ENCODE data around the gene HS6ST2. TPM values are rescaled to one million over a fixed set of nuclear protein-coding genes. Genes with fewer than 3 reads are reported as not detected.
A peak's percentile ranks its signal among the peaks of the same experiment; 100 is the strongest.

HS6ST2 gene
- total RNA-seq, 1 donor from 2014 or later: 6.2 TPM

- Mint-ChIP-seq H3K27ac (ENCODE audit: unreplicated experiment) (no peak overlapping the region), H3K4me3 (ENCODE audit: unreplicated experiment) (no peak overlapping the region), H3K36me3 (ENCODE audit: unreplicated experiment) (no peaks in the 10 kb centered on the region), H3K4me1 (ENCODE audit: unreplicated experiment) (no peaks in the 10 kb centered on the region), H3K9me3 (ENCODE audit: unreplicated experiment) (no peaks in the 10 kb centered on the region), H3K27me3 (ENCODE audit: unreplicated experiment) (no peaks in the 10 kb centered on the region)
- DNase-seq (ENCODE audit: extremely low spot score, unreplicated experiment): no peak
- TF ChIP-seq, protein P1, sequence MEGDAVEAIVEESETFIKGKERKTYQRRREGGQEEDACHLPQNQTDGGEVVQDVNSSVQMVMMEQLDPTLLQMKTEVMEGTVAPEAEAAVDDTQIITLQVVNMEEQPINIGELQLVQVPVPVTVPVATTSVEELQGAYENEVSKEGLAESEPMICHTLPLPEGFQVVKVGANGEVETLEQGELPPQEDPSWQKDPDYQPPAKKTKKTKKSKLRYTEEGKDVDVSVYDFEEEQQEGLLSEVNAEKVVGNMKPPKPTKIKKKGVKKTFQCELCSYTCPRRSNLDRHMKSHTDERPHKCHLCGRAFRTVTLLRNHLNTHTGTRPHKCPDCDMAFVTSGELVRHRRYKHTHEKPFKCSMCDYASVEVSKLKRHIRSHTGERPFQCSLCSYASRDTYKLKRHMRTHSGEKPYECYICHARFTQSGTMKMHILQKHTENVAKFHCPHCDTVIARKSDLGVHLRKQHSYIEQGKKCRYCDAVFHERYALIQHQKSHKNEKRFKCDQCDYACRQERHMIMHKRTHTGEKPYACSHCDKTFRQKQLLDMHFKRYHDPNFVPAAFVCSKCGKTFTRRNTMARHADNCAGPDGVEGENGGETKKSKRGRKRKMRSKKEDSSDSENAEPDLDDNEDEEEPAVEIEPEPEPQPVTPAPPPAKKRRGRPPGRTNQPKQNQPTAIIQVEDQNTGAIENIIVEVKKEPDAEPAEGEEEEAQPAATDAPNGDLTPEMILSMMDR (IDR thresholded peaks at IDR 0.05): no peak
Observed at GRCh38 chrX:132745593-132745992, 212.8 kb downstream of the HS6ST2 start.

DNA sequence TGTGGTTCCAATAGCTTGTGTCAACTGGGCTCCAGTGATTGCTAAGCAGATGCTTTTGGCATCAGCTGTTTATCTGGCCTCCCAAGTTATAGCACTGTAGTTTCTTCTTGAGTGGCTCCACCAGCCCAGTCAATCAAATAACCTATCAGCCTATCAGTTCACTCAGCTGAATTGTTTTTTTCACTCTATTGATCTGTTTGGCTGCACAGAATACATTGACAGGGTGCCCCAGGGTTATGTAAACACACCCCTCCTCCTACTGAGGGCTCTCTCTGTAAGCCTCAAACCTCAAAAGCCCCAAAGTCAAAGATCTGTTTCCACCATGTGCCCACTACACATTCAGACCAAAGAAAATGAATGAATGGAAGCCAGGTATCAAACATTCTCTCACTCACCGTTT, 214.0 kb downstream of the HS6ST2 start:
- H3K4me3 Mint-ChIP-seq (ENCODE audit: unreplicated experiment): no peak overlapping the region
- TF ChIP-seq, protein P1 (IDR thresholded peaks at IDR 0.05): no peak
- H3K9me3 Mint-ChIP-seq (ENCODE audit: unreplicated experiment): no peaks in the 10 kb centered on the region
- H3K27me3 Mint-ChIP-seq (ENCODE audit: unreplicated experiment): no peaks in the 10 kb centered on the region
- DNase-seq (ENCODE audit: extremely low spot score, unreplicated experiment): no peak
- H3K27ac Mint-ChIP-seq (ENCODE audit: unreplicated experiment): no peak overlapping the region
- no peaks in the 10 kb centered on the region for H3K4me1 Mint-ChIP-seq (ENCODE audit: unreplicated experiment)
- no peaks in the 10 kb centered on the region for H3K36me3 Mint-ChIP-seq (ENCODE audit: unreplicated experiment)

DNA sequence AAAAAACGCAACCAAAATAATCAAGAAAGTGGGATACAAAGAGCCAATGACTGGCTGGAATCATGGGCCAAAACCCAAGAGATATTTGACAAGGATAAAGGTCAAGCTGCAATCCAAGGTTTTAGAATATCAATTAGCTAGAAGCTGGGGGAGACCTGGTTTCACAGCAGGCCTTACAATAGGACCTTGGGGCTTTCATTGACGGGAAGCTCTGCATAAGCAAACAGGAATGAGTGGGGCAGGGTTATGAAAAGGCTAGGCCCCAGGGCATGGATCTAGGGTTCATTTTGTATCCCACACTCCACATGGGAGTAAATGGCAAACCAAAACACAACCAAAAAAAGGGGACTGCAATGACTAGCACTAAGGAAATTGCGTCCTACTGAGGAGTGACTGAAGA, 215.3 kb downstream of the HS6ST2 start:
- TF ChIP-seq, protein P1 (IDR thresholded peaks at IDR 0.05): no peak
- H3K27ac Mint-ChIP-seq (ENCODE audit: unreplicated experiment): no peak overlapping the region
- no peak overlapping the region for H3K4me3 Mint-ChIP-seq (ENCODE audit: unreplicated experiment)
- no peaks in the 10 kb centered on the region for H3K36me3 Mint-ChIP-seq (ENCODE audit: unreplicated experiment)
- peak; percentile 17 for DNase-seq (ENCODE audit: extremely low spot score, unreplicated experiment)
- H3K9me3 Mint-ChIP-seq (ENCODE audit: unreplicated experiment): no peaks in the 10 kb centered on the region
- no peaks in the 10 kb centered on the region for H3K4me1 Mint-ChIP-seq (ENCODE audit: unreplicated experiment)
- H3K27me3 Mint-ChIP-seq (ENCODE audit: unreplicated experiment): no peaks in the 10 kb centered on the region

DNA sequence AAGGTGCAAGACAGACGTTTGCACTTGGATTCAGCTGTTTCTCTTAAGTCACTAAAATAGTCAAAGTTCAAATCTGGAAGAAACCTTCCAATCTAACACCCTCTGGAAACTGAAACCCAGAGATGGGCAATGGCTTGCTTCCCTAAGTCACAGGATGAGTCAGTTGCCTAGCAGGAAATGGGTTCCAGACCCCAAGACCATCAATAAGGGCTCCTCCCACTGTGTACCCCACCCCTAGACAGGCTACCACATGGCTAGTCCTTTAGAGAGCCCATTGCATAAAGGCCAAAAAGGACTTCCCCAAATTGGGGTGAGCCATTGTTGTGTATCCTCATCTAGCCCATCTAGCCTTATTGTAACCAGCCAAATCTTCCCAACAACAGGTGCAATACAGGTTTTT, 216.2 kb downstream of the HS6ST2 start:
- H3K27ac Mint-ChIP-seq (ENCODE audit: unreplicated experiment): no peak overlapping the region
- no peaks in the 10 kb centered on the region for H3K36me3 Mint-ChIP-seq (ENCODE audit: unreplicated experiment)
- peak; percentile 8 for DNase-seq (ENCODE audit: extremely low spot score, unreplicated experiment)
- no peaks in the 10 kb centered on the region for H3K27me3 Mint-ChIP-seq (ENCODE audit: unreplicated experiment)
- H3K9me3 Mint-ChIP-seq (ENCODE audit: unreplicated experiment): no peaks in the 10 kb centered on the region
- TF ChIP-seq, protein P1 (IDR thresholded peaks at IDR 0.05): no peak
- no peak overlapping the region for H3K4me3 Mint-ChIP-seq (ENCODE audit: unreplicated experiment)
- no peaks in the 10 kb centered on the region for H3K4me1 Mint-ChIP-seq (ENCODE audit: unreplicated experiment)

- no peaks in the 10 kb centered on the region for H3K4me1 Mint-ChIP-seq (ENCODE audit: unreplicated experiment)
- H3K9me3 Mint-ChIP-seq (ENCODE audit: unreplicated experiment): no peaks in the 10 kb centered on the region
- H3K4me3 Mint-ChIP-seq (ENCODE audit: unreplicated experiment): no peak overlapping the region
- H3K27me3 Mint-ChIP-seq (ENCODE audit: unreplicated experiment): no peaks in the 10 kb centered on the region
- DNase-seq (ENCODE audit: extremely low spot score, unreplicated experiment): no peak
- TF ChIP-seq, protein P1 (IDR thresholded peaks at IDR 0.05): no peak
- H3K27ac Mint-ChIP-seq (ENCODE audit: unreplicated experiment): no peak overlapping the region
- H3K36me3 Mint-ChIP-seq (ENCODE audit: unreplicated experiment): no peaks in the 10 kb centered on the region
Observed at GRCh38 chrX:132741689-132742088, 216.7 kb downstream of the HS6ST2 start.
